ENCODE measurements around the gene BAIAP3. TPM values are rescaled to one million over a fixed set of nuclear protein-coding genes. Genes with fewer than 3 reads are reported as not detected.

The BAIAP3 gene
- total and polyA plus RNA-seq, 2 of the 4 experiments (the other 2 are of a cell fraction) = 0.36 to 0.65 TPM

- DNase-seq (no peak), ATAC-seq (ENCODE audit: low read depth) (no peak)
- Histone ChIP-seq H3K4me1 (ENCODE audit: control insufficient read depth, insufficient read depth, low read length) (peaks cover 12% of the 10 kb centered on the region), H3K4me2 (ENCODE audit: low read depth, low read length) (no peak overlapping the region), H3K79me1 (ENCODE audit: low read depth in 1 of 2, low read length in 2 of 2) (peaks cover 30 to 84% of the 10 kb centered on the region in 2 experiments), H4K8ac (ENCODE audit: low read depth in 2 of 2, low read length in 2 of 2) (no peak overlapping the region), H3K36me3 (ENCODE audit: control insufficient read depth, insufficient read depth, low read length) (peaks cover 4% of the 10 kb centered on the region; the same call in 1 of the 2 replicates), H4K5ac (ENCODE audit: low read depth, low read length) (no peak overlapping the region), H2BK5ac (ENCODE audit: low read depth, low read length, poor library complexity, severe bottlenecking) (no peak overlapping the region), H3K18ac (ENCODE audit: low read depth, low read length) (no peak overlapping the region), H3K9ac (ENCODE audit: low read depth, low read length) (no peak overlapping the region), H4K20me1 (ENCODE audit: insufficient read depth, low read length) (peaks cover 34% of the 10 kb centered on the region), H3K9me1 (ENCODE audit: insufficient read depth, low read length) (peaks cover 7% of the 10 kb centered on the region), H2BK20ac (ENCODE audit: low read depth, low read length) (no peak overlapping the region), H3K56ac (ENCODE audit: extremely low read depth, insufficient read depth, low read length) (no peak overlapping the region), H3K27ac (ENCODE audit: insufficient read depth, low read length) (no peak overlapping the region), H3K14ac (replicated peaks; ENCODE audit: low read depth, low read length) (no peak overlapping the region), H4K91ac (ENCODE audit: insufficient read depth, low read depth, low read length) (no peak overlapping the region), H3K23ac (ENCODE audit: low read depth, low read length) (no peak overlapping the region), H2BK120ac (ENCODE audit: low read depth, low read length) (no peak overlapping the region), H2BK15ac (ENCODE audit: low read depth, low read length) (no peak overlapping the region), H3K27me3 (ENCODE audit: control insufficient read depth, insufficient read depth, low read length) (no peaks in the 10 kb centered on the region), H3K4ac (ENCODE audit: low read depth, low read length) (no peak overlapping the region), H2AK9ac (replicated peaks; ENCODE audit: low read depth, low read length, poor library complexity) (no peak overlapping the region), H3K4me3 (ENCODE audit: insufficient read depth, low read depth, low read length) (no peak overlapping the region), H2AK5ac (ENCODE audit: low read depth, low read length) (no peak overlapping the region), H3K9me3 (ENCODE audit: control insufficient read depth, insufficient read depth, low read length) (no peaks in the 10 kb centered on the region), H2AFZ (replicated peaks; ENCODE audit: low read length, poor library complexity) (no peak overlapping the region)
- TF ChIP-seq RFX5 (IDR thresholded peaks at IDR 0.05; ENCODE audit: low read depth, low read length) (no peak), BHLHE40 (IDR thresholded peaks at IDR 0.05; ENCODE audit: low read depth, low read length) (no peak), CEBPB (IDR thresholded peaks at IDR 0.05; ENCODE audit: low read depth, low read length) (no peak), MAZ (IDR thresholded peaks at IDR 0.05; ENCODE audit: borderline replicate concordance, low read depth, low read length) (no peak), MXI1 (IDR thresholded peaks at IDR 0.05; ENCODE audit: borderline replicate concordance, low read depth, low read length) (no peak), CTCF (conservative IDR thresholded peaks at IDR 0.05; ENCODE audit: low read depth, low read length) (no peak), USF2 (IDR thresholded peaks at IDR 0.05; ENCODE audit: low read depth, low read length) (no peak), ELK1 (IDR thresholded peaks at IDR 0.05; ENCODE audit: borderline replicate concordance, low read depth, low read length) (no peak), POLR2A (IDR thresholded peaks at IDR 0.05; ENCODE audit: low read depth, low read length) (no peak), NFE2L2 (IDR thresholded peaks at IDR 0.05; ENCODE audit: low read depth, low read length) (no peak), RCOR1 (IDR thresholded peaks at IDR 0.05; ENCODE audit: insufficient replicate concordance, low read length) (no peak), FOS (IDR thresholded peaks at IDR 0.05; ENCODE audit: low read depth, low read length) (no peak), RAD21 (IDR thresholded peaks at IDR 0.05; ENCODE audit: low read length) (no peak), CHD1 (IDR thresholded peaks at IDR 0.05; ENCODE audit: low read depth, low read length) (no peak), MAFK (IDR thresholded peaks at IDR 0.05; ENCODE audit: low read depth, low read length) (no peak), SMC3 (IDR thresholded peaks at IDR 0.05; ENCODE audit: low read depth, low read length) (no peak)
- WGBS, 2 experiments (ENCODE audit: extremely low coverage in 2 of 2, insufficient read length in 1 of 2) = 83% methylated on average over 7 of the region's 15 CpGs; no CpG with 5 or more reads in 1 of the 2 experiments
- intact Hi-C loops (cut with micrococcal nuclease) (no loop called here), in situ Hi-C loops (cut with MboI; ENCODE audit: low sequenced_read_pairs) (no loop called here), dilution Hi-C loops (cut with HindIII; ENCODE audit: low sequenced_read_pairs, unreplicated experiment) (no loop called here)
- POLR2A ChIA-PET (ENCODE audit: unreplicated experiment) = no interaction called here
- CTCF ChIA-PET = no interaction called here
- no TSS peak for BruUV-seq (replicated peaks)
Measured at GRCh38 chr16:1355591-1355990, 22.1 kb downstream of the BAIAP3 start.

Data from IMR-90 (cell line).